Activated CD8-positive, alpha-beta memory T cell treated with anti-CD3 and anti-CD28 coated beads for 24 hours (primary cell): ENCODE data around the gene CLSTN1.

Experiments used
- DNase-seq: peaks from one replicate; pipeline ENCODE4 v3.0.0-alpha.2; 2020

CLSTN1 gene

GRCh38 chr1:9823943-9824701 lies at the start of gene CLSTN1:
CLSTN1 (minus strand) TSS chr1:9823965; CDS start chr1:9823733, 232 bp downstream.
- peak; percentile 93 for DNase-seq

DNA sequence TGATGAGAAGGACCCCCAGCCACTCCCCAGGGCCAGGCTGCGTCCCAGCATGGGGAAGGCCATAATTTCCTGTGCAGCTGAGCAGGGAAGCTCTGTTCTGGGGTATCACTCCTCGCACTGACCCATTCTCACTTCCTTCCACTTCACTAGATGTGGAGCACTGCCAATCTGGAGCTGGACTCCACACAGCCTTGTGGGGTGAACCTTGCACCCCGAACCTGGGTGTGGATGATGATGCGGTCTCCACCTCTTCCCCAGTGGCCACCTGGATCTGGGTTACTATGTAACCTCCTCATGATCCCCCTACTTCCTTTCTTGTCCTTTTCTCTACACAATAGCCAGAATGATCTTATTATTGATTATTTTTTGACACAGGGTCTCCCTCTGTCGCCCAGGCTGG lies 49.6 kb upstream of the CLSTN1 start:
- DNase-seq = no peak

DNA sequence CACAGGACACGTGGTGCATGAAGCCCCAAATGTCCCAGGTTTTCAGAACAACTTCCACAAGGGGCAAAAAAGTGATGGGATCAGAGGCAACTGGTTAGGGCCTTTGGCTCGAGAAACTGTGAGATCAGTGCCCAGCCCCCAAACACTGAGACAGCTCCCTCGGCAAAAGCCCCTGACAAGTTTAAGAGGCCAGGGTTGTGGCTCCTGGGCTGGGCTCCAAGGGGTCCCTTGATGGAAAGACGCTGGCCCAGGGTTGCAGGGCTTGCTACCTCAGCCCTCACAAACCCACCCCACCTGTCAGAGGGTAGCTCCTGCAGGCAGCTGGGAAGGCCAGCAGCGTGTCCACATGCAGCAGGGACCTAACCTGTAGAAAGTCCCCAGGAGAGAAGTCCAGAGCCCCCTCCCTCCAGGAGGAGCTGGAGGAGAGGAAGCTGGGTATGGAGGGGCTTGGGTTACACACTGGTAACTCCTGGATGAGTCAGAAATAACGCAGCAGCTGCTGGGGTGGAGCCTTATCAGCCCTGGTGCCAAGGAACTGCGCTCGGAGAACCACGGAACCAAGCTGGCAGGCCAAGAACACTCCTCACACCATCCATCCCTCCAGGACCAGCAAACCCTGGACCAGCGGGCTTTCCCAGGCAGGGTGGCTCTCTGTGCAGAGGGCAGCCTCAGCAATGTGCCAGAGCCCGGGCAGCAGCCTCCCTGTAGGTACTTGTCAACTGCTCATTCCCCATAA lies 48.8 kb upstream of the CLSTN1 start:
- no peak for DNase-seq

- no peak for DNase-seq
Observed at GRCh38 chr1:9871707-9872425, 48.1 kb upstream of the CLSTN1 start.

- DNase-seq = no peak
Observed at GRCh38 chr1:9871021-9871420, 47.3 kb upstream of the CLSTN1 start.

GRCh38 chr1:9870572-9870971 lies 46.8 kb upstream of the CLSTN1 start:
- DNase-seq = no peak

- DNase-seq = no peak
Observed at GRCh38 chr1:9869831-9870251, 46.1 kb upstream of the CLSTN1 start.

DNA sequence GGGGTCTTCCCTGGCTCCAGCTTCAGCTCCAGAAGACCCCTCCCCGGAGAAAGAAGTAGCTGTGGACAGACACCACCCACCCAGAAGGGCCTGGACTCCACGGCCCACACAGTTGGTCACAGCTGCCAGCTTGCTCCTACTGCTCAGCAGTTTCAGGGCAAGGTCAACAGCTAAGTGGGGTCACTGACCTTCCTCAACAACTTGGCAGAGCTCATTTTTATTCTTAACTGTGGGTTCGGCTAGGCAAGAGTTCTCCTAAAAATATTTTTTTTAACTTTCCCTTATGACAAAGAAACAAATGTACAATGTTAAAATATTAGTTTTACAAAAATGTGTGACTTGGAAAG lies 44.5 kb upstream of the CLSTN1 start:
- no peak for DNase-seq

GRCh38 chr1:9867408-9868243 lies 43.9 kb upstream of the CLSTN1 start:
- DNase-seq = peak; percentile 98

DNA sequence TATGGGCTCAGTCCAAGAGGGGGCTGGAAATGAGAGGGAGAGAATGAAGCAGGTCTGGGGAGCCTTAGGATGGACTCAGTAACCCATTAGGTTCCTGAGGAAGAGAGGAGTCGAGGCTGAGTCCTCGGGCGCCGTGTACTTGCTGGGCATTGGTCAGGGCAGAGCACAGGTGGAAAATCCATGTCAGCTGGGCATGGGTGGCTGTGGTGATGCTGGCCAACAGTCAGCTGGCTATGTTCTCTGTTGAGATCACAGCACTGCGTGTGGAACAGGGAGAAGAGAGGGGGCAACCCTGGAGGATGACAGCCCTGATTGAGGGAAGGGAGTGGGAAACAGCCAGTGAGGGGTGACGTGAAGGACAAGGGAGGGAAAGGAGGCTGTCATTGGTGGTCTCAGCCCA lies 43.1 kb upstream of the CLSTN1 start:
- no peak for DNase-seq

DNA sequence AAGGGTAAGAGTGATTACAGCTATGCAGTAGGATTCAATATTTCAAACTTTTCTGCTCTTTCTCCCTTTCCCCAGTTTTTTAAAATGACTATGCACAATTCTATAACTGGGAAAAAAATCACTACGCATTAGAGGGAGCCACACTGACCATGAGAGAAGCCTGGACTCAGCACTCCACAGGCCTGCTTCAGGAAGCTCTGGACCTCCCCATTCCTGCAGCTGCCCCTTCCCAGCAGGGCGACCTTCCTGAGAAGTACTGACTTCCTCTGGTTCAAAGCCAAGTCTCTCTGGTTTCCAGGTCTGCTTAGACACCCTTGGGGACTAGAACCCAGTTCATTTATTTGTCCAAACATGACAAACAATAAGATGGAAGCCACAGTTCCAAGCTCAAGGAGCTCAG lies 42.0 kb upstream of the CLSTN1 start:
- DNase-seq = no peak

DNA sequence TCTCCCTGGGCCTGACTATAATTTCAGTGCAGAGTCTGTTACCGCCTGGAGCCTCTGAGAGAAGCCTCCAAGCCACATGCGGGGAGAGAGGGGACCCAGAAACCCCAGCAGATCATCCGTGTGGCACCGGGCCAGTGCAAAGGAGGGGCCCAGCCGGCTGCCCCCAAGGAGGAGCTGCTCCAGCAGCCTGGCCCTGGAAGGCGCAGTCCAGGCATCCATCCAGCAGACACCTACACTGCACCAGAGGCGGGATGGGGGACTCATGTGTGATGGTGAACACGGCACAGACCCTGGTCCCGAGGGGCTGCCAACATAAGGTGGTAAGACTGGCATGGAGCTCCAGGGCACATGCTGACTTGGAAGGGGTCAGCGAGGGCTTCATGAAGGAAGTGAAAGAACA lies 39.6 kb upstream of the CLSTN1 start:
- DNase-seq = no peak

DNA sequence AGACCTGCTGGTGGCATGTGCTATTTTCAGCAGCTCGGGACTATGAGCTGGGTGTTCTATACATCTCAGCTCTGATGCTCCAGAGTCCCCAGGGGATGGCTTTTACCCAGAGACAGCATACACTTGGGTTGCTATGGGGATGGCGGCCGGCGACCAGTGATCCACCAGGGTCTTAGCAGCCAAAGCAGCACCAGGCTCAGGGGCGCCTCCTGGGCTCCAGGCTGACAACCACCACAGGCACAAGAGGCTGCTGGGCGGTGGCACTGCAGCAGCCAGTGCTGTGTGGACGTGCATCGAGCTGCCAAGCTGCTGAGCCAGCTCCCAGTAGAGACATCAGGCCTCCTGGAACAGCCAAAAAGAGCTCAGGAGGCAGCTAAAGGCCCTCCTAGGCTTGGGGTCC lies 37.6 kb upstream of the CLSTN1 start:
- DNase-seq = no peak

- no peak for DNase-seq
Observed at GRCh38 chr1:9860887-9861286, 37.1 kb upstream of the CLSTN1 start.

GRCh38 chr1:9859281-9860014 lies 35.7 kb upstream of the CLSTN1 start:
- no peak for DNase-seq

GRCh38 chr1:9858293-9859035 lies 34.7 kb upstream of the CLSTN1 start:
- DNase-seq = no peak

DNA sequence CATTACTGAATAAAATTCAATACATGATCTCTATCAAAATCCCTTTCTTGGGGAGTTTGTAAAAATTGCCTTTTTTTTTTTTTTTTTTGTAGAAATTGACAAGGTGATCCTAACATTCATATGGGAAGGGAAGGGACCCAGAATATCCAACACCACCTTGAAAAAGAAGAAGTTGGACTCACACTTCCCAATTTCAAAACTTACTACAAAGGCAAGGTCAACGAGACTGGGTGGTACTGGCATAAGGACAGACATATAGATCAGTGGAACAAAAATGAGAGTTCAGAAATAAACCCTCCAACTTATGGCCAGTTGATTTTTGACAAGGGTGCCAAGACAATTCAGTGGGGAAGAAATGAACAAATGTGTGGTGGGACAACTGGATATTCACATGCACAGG lies 31.4 kb upstream of the CLSTN1 start:
- no peak for DNase-seq

DNA sequence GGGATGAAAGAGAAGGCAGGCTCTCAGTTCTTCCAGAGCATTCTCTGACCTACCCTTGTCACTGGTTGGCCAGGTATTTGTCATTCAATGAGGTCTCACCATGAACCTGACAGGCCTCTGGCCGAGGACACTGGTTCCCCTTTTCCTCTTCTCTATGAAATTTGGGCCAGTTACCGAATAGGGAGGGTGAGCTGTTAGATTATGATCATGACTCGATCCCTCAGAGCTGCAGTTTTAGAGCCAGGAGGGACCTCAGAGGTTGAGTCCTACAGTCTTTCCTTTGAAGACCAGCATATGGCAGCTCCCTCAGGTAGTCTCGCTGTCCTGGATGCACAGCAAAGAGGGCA lies 29.5 kb upstream of the CLSTN1 start:
- DNase-seq = no peak

DNA sequence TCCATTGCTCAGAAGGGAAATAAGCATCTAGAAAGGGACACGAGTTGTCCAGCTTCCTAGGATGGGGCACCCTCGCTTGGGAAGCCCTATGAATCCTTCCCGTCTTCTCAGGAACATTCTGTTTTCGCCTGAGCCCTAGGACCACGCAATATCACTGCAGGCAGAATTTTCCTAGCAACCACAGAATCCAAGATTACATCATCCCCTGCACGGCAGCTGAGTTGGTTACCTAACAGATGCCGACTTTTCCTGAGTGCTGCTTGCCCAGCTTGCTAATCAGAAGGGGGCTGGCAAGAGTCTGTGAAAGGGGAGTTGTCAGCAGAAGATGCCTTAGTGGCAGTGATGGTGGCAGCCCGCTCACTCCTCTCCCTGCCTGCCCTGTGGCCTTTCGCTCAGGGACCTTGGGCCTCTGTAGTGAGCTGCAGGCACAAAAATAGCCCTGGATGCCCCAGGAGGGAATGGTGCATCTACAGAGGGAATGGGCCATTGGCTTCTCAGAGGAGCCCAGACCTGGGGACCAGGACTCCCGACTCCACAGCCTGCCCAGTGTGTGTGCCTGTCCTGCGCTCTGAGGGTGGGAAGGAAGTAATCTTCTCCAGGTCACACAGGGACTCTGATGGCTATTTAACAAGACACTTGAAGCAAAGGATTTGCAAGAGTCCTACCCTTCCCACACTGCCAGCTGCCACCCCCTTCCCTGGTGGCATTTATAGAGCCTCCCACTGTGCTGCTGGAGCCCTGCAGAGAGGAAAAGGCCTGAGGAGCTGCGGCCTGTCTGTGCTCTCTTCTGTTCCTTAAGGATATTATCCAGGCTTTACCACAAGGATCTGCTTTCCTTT lies 28.9 kb upstream of the CLSTN1 start:
- no peak for DNase-seq

GRCh38 chr1:9852004-9852403 lies 28.2 kb upstream of the CLSTN1 start:
- DNase-seq = no peak
